WTC11 (cell line): Measurements from ENCODE around the gene PLEKHA1.

ENCODE experiments used
- ETV6 ChIP-seq: sonication (generic); formaldehyde crosslinking; IDR thresholded peaks from 2 replicates; pipeline ENCODE4 v1.8.1; 2022; ENCODE audit warnings: mild to moderate bottlenecking, missing genetic modification reagents
- RELA ChIP-seq: sonication (generic); formaldehyde crosslinking; IDR thresholded peaks from 2 replicates; pipeline ENCODE4 v1.8.1; 2022; ENCODE audit warnings: missing genetic modification reagents, mild to moderate bottlenecking, borderline replicate concordance
- TF ChIP-seq, protein P1 (sequence below): sonication (generic); formaldehyde crosslinking; IDR thresholded peaks from 2 replicates; pipeline ENCODE4 v1.8.1; 2022; ENCODE audit warnings: mild to moderate bottlenecking, moderate library complexity, missing genetic modification reagents

DNA sequence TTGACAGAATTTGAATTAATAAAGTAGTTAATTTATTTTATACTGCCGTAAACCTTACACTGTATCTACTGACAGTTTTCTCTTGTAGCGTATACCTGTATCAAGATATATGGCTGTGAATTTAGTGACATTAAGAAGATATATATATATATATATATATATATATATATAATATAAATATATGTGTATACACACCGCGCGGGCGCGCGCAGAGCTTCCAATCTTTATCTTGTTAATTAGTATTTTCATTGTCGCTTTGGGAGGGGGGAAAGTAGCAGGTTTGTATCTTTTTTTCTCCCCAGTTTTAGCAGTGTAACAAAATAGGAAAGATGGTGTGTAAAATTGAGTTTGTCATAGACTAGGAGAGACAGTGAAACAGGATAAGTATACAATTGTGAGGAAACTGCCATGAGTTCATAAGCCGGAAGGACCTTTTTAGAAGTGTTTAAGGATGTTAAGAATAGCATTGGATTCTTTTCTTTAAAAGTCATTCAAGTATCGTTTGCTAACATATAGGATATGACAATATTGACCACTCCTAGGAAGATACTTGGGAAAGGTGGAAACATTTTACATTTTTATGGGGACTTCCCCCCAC is 2.0 kb downstream of the PLEKHA1 start:
- TF ChIP-seq RELA (CRISPR knock-in tag) (no peak), ETV6 (CRISPR knock-in tag) (no peak)
- TF ChIP-seq, protein P1, sequence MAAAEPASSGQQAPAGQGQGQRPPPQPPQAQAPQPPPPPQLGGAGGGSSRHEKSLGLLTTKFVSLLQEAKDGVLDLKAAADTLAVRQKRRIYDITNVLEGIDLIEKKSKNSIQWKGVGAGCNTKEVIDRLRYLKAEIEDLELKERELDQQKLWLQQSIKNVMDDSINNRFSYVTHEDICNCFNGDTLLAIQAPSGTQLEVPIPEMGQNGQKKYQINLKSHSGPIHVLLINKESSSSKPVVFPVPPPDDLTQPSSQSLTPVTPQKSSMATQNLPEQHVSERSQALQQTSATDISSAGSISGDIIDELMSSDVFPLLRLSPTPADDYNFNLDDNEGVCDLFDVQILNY: no peak
